HG03469 (cell line): ENCODE measurements around the gene WEE2.

Experiments
- ATAC-seq: cut with Tn5 transposase; IDR thresholded peaks from one replicate; pipeline ENCODE4 v1.9.1; 2021; ENCODE audit warnings: mild to moderate bottlenecking, moderate library complexity, moderate number of reproducible peaks; ENCODE audit not compliant: unreplicated experiment

The WEE2 gene

GRCh38 chr7:141708351-141708750, at the start of gene WEE2:
Gene WEE2 (plus strand): TSS chr7:141708353. CDS start chr7:141708759, 406 bp downstream.
- ATAC-seq, result no peak

- no peak for ATAC-seq
Observed at GRCh38 chr7:141659501-141659900, 48.7 kb upstream of the WEE2 start.

GRCh38 chr7:141660259-141660658, 47.9 kb upstream of the WEE2 start:
- ATAC-seq, result no peak

- ATAC-seq, result no peak
Observed at GRCh38 chr7:141663081-141663849, 44.9 kb upstream of the WEE2 start.

GRCh38 chr7:141664450-141664849, 43.7 kb upstream of the WEE2 start:
- no peak for ATAC-seq

GRCh38 chr7:141665208-141666035, 42.7 kb upstream of the WEE2 start:
- no peak for ATAC-seq

GRCh38 chr7:141666071-141666470, 42.1 kb upstream of the WEE2 start:
- ATAC-seq, result no peak

- ATAC-seq, result no peak
Observed at GRCh38 chr7:141668853-141669252, 39.3 kb upstream of the WEE2 start.

- no peak for ATAC-seq
Observed at GRCh38 chr7:141671705-141672496, 36.3 kb upstream of the WEE2 start.

- ATAC-seq, result no peak
Observed at GRCh38 chr7:141673346-141673745, 34.8 kb upstream of the WEE2 start.

- ATAC-seq, result no peak
Observed at GRCh38 chr7:141674171-141674671, 33.9 kb upstream of the WEE2 start.

- ATAC-seq, result no peak
Observed at GRCh38 chr7:141674702-141675101, 33.5 kb upstream of the WEE2 start.

GRCh38 chr7:141675436-141676215, 32.5 kb upstream of the WEE2 start:
- ATAC-seq, result no peak

GRCh38 chr7:141676618-141677017, 31.5 kb upstream of the WEE2 start:
- ATAC-seq, result no peak

GRCh38 chr7:141679014-141679413, 29.1 kb upstream of the WEE2 start:
- ATAC-seq, result peak; percentile 62

GRCh38 chr7:141685285-141686023, 22.7 kb upstream of the WEE2 start:
- ATAC-seq, result no peak

- ATAC-seq, result no peak
Observed at GRCh38 chr7:141686074-141686473, 22.1 kb upstream of the WEE2 start.

GRCh38 chr7:141686670-141687069, 21.5 kb upstream of the WEE2 start:
- no peak for ATAC-seq

GRCh38 chr7:141688043-141688442, 20.1 kb upstream of the WEE2 start:
- ATAC-seq, result no peak
